NB4 (cell line): Measurements from ENCODE around the gene STK32B.
"Not testable (repeated sequence)": the region's sequence is repeated elsewhere in the genome, so short reads cannot be mapped to it uniquely, and the experiment has no call there.

Experiments
- CTCF ChIP-seq: IDR thresholded peaks from one replicate; pipeline ENCODE4 v1.5.1; 2012; ENCODE audit warnings: low read depth, low read length
- MYC ChIP-seq: IDR thresholded peaks from 2 replicates; pipeline ENCODE4 v1.6.1; 2011; ENCODE audit warnings: low read depth, low read length
- POLR2A ChIP-seq: IDR thresholded peaks from 2 replicates; pipeline ENCODE4 v1.6.1; 2011; ENCODE audit warnings: mild to moderate bottlenecking; ENCODE audit not compliant: insufficient read length; ENCODE audit errors: extremely low read depth
- TF ChIP-seq, protein P1 (sequence below): IDR thresholded peaks from 2 replicates; pipeline ENCODE4 v1.6.1; 2011; ENCODE audit warnings: low read depth, low read length

- TF ChIP-seq CTCF, POLR2A, MYC: not testable (repeated sequence)
- TF ChIP-seq, protein P1, sequence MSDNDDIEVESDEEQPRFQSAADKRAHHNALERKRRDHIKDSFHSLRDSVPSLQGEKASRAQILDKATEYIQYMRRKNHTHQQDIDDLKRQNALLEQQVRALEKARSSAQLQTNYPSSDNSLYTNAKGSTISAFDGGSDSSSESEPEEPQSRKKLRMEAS: not testable (repeated sequence)
Observed at GRCh38 chr4:5247061-5247460, 195.8 kb downstream of the STK32B start.
